Measurements from ENCODE around the gene DGCR2.
A peak's percentile ranks its signal among the peaks of the same experiment; 100 is the strongest.
"Not testable (repeated sequence)": the region's sequence is repeated elsewhere in the genome, so short reads cannot be mapped to it uniquely, and the experiment has no call there.

DGCR2 gene

GRCh38 chr22:19036229-19036522 is 86.0 kb downstream of the DGCR2 start:
- DNase-seq (ENCODE audit: low spot score in 2 of 2), result no peak

GRCh38 chr22:19035474-19036228 is 86.6 kb downstream of the DGCR2 start:
- H3K4me3 ChIP-seq, result no peak overlapping the region
- DNase-seq (ENCODE audit: low spot score in 2 of 2), result peak in 1 of 2 experiments; percentile 41
- no peaks in the 10 kb centered on the region for H3K4me1 ChIP-seq
- peaks cover under 1% of the 10 kb centered on the region; the same call in 1 of the 2 replicates for H3K27me3 ChIP-seq (ENCODE audit: low read depth)
- in situ Hi-C loops (cut with MboI; ENCODE audit: low sequenced_read_pairs), result loop anchor here (10.0 kb wide), 1 partner anchor 71 kb away; no protein-coding TSS in a partner anchor
- H3K36me3 ChIP-seq (replicated peaks), result peaks cover 2% of the 10 kb centered on the region
- H3K9me3 ChIP-seq, result no peaks in the 10 kb centered on the region

More at GRCh38 chr22:19036229-19036522, 86.0 kb downstream of the DGCR2 start:
- Histone ChIP-seq H3K4me3 (no peak overlapping the region), H3K9me3 (no peaks in the 10 kb centered on the region), H3K4me1 (no peaks in the 10 kb centered on the region), H3K27me3 (ENCODE audit: low read depth) (no peaks in the 10 kb centered on the region), H3K36me3 (replicated peaks) (peaks cover 7% of the 10 kb centered on the region)
- in situ Hi-C loops (cut with MboI; ENCODE audit: low sequenced_read_pairs), result loop anchor here (10.0 kb wide), 1 partner anchor 71 kb away; no protein-coding TSS in a partner anchor

GRCh38 chr22:19035126-19035473 is 87.1 kb downstream of the DGCR2 start:
- not testable (repeated sequence) for DNase-seq (ENCODE audit: low spot score in 2 of 2); H3K27me3 ChIP-seq (ENCODE audit: low read depth); H3K4me3 ChIP-seq; H3K9me3 ChIP-seq; H3K4me1 ChIP-seq; H3K36me3 ChIP-seq (replicated peaks)
- in situ Hi-C loops (cut with MboI; ENCODE audit: low sequenced_read_pairs), result loop anchor here (10.0 kb wide), 1 partner anchor 70 kb away; no protein-coding TSS in a partner anchor

- H3K4me1 ChIP-seq; H3K4me3 ChIP-seq; H3K36me3 ChIP-seq (replicated peaks); H3K9me3 ChIP-seq; DNase-seq (ENCODE audit: low spot score in 2 of 2); H3K27me3 ChIP-seq (ENCODE audit: low read depth): not testable (repeated sequence)
- in situ Hi-C loops (cut with MboI; ENCODE audit: low sequenced_read_pairs), result loop anchor here (10.0 kb wide), 1 partner anchor 70 kb away; no protein-coding TSS in a partner anchor
Measured at GRCh38 chr22:19034724-19035120, 87.5 kb downstream of the DGCR2 start.

- not testable (repeated sequence) for DNase-seq (ENCODE audit: low spot score in 2 of 2); H3K4me3 ChIP-seq; H3K4me1 ChIP-seq; H3K27me3 ChIP-seq (ENCODE audit: low read depth); H3K9me3 ChIP-seq; H3K36me3 ChIP-seq (replicated peaks)
- in situ Hi-C loops (cut with MboI; ENCODE audit: low sequenced_read_pairs), result loop anchor here (10.0 kb wide), 1 partner anchor 69 kb away; no protein-coding TSS in a partner anchor
Measured at GRCh38 chr22:19034031-19034723, 88.0 kb downstream of the DGCR2 start.

GRCh38 chr22:19033568-19033905 is 88.7 kb downstream of the DGCR2 start:
- not testable (repeated sequence) for H3K36me3 ChIP-seq (replicated peaks); H3K4me3 ChIP-seq; DNase-seq (ENCODE audit: low spot score in 2 of 2); H3K9me3 ChIP-seq; H3K4me1 ChIP-seq
- peaks cover 12% of the 10 kb centered on the region for H3K27me3 ChIP-seq (ENCODE audit: low read depth)
- in situ Hi-C loops (cut with MboI; ENCODE audit: low sequenced_read_pairs), result loop anchor here (10.0 kb wide), 1 partner anchor 69 kb away; no protein-coding TSS in a partner anchor

GRCh38 chr22:19032898-19033567 is 89.2 kb downstream of the DGCR2 start:
- not testable (repeated sequence) for H3K9me3 ChIP-seq; H3K4me3 ChIP-seq; DNase-seq (ENCODE audit: low spot score in 2 of 2); H3K4me1 ChIP-seq; H3K36me3 ChIP-seq (replicated peaks)
- peaks cover 12% of the 10 kb centered on the region for H3K27me3 ChIP-seq (ENCODE audit: low read depth)
- in situ Hi-C loops (cut with MboI; ENCODE audit: low sequenced_read_pairs), result loop anchor here (10.0 kb wide), 1 partner anchor 68 kb away; no protein-coding TSS in a partner anchor

GRCh38 chr22:19032156-19032785 is 89.9 kb downstream of the DGCR2 start:
- H3K9me3 ChIP-seq; H3K4me1 ChIP-seq; DNase-seq (ENCODE audit: low spot score in 2 of 2); H3K36me3 ChIP-seq (replicated peaks); H3K4me3 ChIP-seq: not testable (repeated sequence)
- in situ Hi-C loops (cut with MboI; ENCODE audit: low sequenced_read_pairs), result loop anchor here (10.0 kb wide), 1 partner anchor 67 kb away; no protein-coding TSS in a partner anchor
- peaks cover 12% of the 10 kb centered on the region for H3K27me3 ChIP-seq (ENCODE audit: low read depth)

GRCh38 chr22:19030889-19031252 is 91.3 kb downstream of the DGCR2 start:
- H3K4me1 ChIP-seq; H3K36me3 ChIP-seq (replicated peaks); DNase-seq (ENCODE audit: low spot score in 2 of 2); H3K4me3 ChIP-seq; H3K9me3 ChIP-seq: not testable (repeated sequence)
- peaks cover 12% of the 10 kb centered on the region for H3K27me3 ChIP-seq (ENCODE audit: low read depth)
- in situ Hi-C loops (cut with MboI; ENCODE audit: low sequenced_read_pairs), result loop anchor here (10.0 kb wide), 1 partner anchor 66 kb away; no protein-coding TSS in a partner anchor

GRCh38 chr22:19030226-19030888 is 91.9 kb downstream of the DGCR2 start:
- not testable (repeated sequence) for H3K4me3 ChIP-seq; H3K4me1 ChIP-seq; H3K36me3 ChIP-seq (replicated peaks); H3K9me3 ChIP-seq; DNase-seq (ENCODE audit: low spot score in 2 of 2)
- H3K27me3 ChIP-seq (ENCODE audit: low read depth), result peaks cover 12% of the 10 kb centered on the region
- in situ Hi-C loops (cut with MboI; ENCODE audit: low sequenced_read_pairs), result loop anchor here (10.0 kb wide), 1 partner anchor 66 kb away; no protein-coding TSS in a partner anchor

- not testable (repeated sequence) for DNase-seq (ENCODE audit: low spot score in 2 of 2); H3K9me3 ChIP-seq; H3K36me3 ChIP-seq (replicated peaks); H3K4me3 ChIP-seq; H3K4me1 ChIP-seq
- H3K27me3 ChIP-seq (ENCODE audit: low read depth), result peaks cover 12% of the 10 kb centered on the region
- in situ Hi-C loops (cut with MboI; ENCODE audit: low sequenced_read_pairs), result loop anchor here (10.0 kb wide), 1 partner anchor 65 kb away; no protein-coding TSS in a partner anchor
Measured at GRCh38 chr22:19029113-19030103, 92.8 kb downstream of the DGCR2 start.

GRCh38 chr22:19028060-19028455 is 94.2 kb downstream of the DGCR2 start:
- H3K9me3 ChIP-seq; DNase-seq (ENCODE audit: low spot score in 2 of 2); H3K4me1 ChIP-seq; in situ Hi-C loops (cut with MboI; ENCODE audit: low sequenced_read_pairs); H3K4me3 ChIP-seq; H3K36me3 ChIP-seq (replicated peaks): not testable (repeated sequence)
- H3K27me3 ChIP-seq (ENCODE audit: low read depth), result peaks cover 12% of the 10 kb centered on the region
